ENCODE measurements around the gene ZHX3. TPM values are rescaled to one million over a fixed set of nuclear protein-coding genes. Genes with fewer than 3 reads are reported as not detected.
A peak's percentile ranks its signal among the peaks of the same experiment; 100 is the strongest.

The ZHX3 gene
- total RNA-seq, 4 donors from 2014 or later = 19.2 to 32.9 (median 31.4) TPM

- Histone ChIP-seq H3K27ac (no peak overlapping the region), H3K4me3 (no peak overlapping the region), H3K9me3 (no peaks in the 10 kb centered on the region), H3K27me3 (no peaks in the 10 kb centered on the region), H3K36me3 (no peaks in the 10 kb centered on the region), H3K4me1 (peaks cover 9% of the 10 kb centered on the region)
- no peak for DNase-seq (ENCODE audit: low spot score in 2 of 2)
- TF ChIP-seq POLR2A (IDR thresholded peaks at IDR 0.05) (no peak), EP300 (IDR thresholded peaks at IDR 0.05) (no peak), POLR2AphosphoS5 (IDR thresholded peaks at IDR 0.05) (no peak)
- TF ChIP-seq, protein P1, sequence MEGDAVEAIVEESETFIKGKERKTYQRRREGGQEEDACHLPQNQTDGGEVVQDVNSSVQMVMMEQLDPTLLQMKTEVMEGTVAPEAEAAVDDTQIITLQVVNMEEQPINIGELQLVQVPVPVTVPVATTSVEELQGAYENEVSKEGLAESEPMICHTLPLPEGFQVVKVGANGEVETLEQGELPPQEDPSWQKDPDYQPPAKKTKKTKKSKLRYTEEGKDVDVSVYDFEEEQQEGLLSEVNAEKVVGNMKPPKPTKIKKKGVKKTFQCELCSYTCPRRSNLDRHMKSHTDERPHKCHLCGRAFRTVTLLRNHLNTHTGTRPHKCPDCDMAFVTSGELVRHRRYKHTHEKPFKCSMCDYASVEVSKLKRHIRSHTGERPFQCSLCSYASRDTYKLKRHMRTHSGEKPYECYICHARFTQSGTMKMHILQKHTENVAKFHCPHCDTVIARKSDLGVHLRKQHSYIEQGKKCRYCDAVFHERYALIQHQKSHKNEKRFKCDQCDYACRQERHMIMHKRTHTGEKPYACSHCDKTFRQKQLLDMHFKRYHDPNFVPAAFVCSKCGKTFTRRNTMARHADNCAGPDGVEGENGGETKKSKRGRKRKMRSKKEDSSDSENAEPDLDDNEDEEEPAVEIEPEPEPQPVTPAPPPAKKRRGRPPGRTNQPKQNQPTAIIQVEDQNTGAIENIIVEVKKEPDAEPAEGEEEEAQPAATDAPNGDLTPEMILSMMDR (IDR thresholded peaks at IDR 0.05) = no peak
Observed at GRCh38 chr20:41259309-41259708, 58.2 kb downstream of the ZHX3 start.

GRCh38 chr20:41258474-41258873, 59.1 kb downstream of the ZHX3 start:
- H3K27ac ChIP-seq = no peak overlapping the region
- TF ChIP-seq POLR2AphosphoS5 (IDR thresholded peaks at IDR 0.05) = no peak
- no peak for TF ChIP-seq EP300 (IDR thresholded peaks at IDR 0.05)
- TF ChIP-seq, protein P1 (IDR thresholded peaks at IDR 0.05) = no peak
- TF ChIP-seq POLR2A (IDR thresholded peaks at IDR 0.05) = no peak
- 84% methylated on average over 3 of the region's 3 CpGs for WGBS
- no peaks in the 10 kb centered on the region for H3K9me3 ChIP-seq
- H3K27me3 ChIP-seq = no peaks in the 10 kb centered on the region
- no peak overlapping the region for H3K4me3 ChIP-seq
- H3K36me3 ChIP-seq = no peaks in the 10 kb centered on the region
- no peak for DNase-seq (ENCODE audit: low spot score in 2 of 2)
- peaks cover 9% of the 10 kb centered on the region for H3K4me1 ChIP-seq

DNA sequence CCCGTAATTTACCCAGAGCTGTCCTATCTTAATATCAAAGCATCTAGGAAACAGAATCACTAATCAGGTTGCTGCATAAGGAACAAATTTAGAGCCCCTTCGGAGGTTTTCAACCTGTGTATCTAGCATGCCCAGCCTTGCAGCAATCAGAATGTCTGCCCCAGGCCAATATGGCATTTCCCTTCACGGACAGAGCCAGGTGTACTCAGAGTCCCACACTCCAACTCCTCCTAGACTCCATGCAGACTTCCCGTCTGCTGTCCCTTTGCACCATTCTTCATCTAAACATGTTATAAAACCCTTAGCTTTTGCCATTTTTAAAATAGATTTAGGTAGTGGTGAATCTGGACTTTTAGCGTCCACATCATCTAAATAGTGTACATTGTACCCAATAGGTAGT, 61.0 kb downstream of the ZHX3 start:
- DNase-seq (ENCODE audit: low spot score in 2 of 2) = no peak
- Histone ChIP-seq H3K27me3 (no peaks in the 10 kb centered on the region), H3K27ac (no peak overlapping the region), H3K4me3 (no peak overlapping the region), H3K4me1 (peaks cover 3% of the 10 kb centered on the region), H3K9me3 (no peaks in the 10 kb centered on the region), H3K36me3 (no peaks in the 10 kb centered on the region)
- 74% methylated on average over 5 of the region's 5 CpGs for WGBS
- TF ChIP-seq, protein P1 (IDR thresholded peaks at IDR 0.05) = no peak
- no peak for TF ChIP-seq POLR2AphosphoS5 (IDR thresholded peaks at IDR 0.05)

DNA sequence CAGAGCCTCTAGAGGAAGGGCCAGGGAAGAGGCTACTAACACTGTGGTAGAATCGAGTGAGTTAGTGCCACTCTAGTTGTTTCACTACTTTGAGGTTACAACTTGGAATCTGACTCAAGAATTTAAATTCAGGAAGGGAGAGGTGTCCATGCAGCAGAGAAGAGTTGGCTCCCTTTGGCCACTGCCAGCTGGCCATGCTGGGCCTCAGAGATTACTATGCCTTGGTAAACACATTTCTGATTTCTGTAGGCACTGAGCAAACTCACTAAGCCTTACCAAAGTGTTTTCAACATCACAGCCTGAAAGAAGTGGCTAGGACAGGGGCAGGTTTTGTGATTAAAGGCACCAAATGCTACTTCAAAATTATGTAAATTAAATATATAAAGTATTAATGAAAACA, 61.9 kb downstream of the ZHX3 start:
- DNase-seq (ENCODE audit: low spot score in 2 of 2) = no peak
- Histone ChIP-seq H3K9me3 (no peaks in the 10 kb centered on the region), H3K4me1 (peaks cover 5% of the 10 kb centered on the region), H3K4me3 (no peak overlapping the region), H3K36me3 (no peaks in the 10 kb centered on the region), H3K27ac (no peak overlapping the region), H3K27me3 (no peaks in the 10 kb centered on the region)
- 92% methylated on average over 1 of the region's 1 CpG for WGBS
- TF ChIP-seq, protein P1 (IDR thresholded peaks at IDR 0.05) = no peak
- TF ChIP-seq POLR2AphosphoS5 (IDR thresholded peaks at IDR 0.05) = no peak
- no peak for TF ChIP-seq EP300 (IDR thresholded peaks at IDR 0.05)
- TF ChIP-seq POLR2A (IDR thresholded peaks at IDR 0.05) = no peak

- WGBS = 41% methylated on average over 9 of the region's 9 CpGs
- no peak for TF ChIP-seq POLR2A (IDR thresholded peaks at IDR 0.05)
- peak in 2 of 3 donors; percentile 17 to 70 for TF ChIP-seq POLR2AphosphoS5 (IDR thresholded peaks at IDR 0.05)
- TF ChIP-seq EP300 (IDR thresholded peaks at IDR 0.05) = peak; percentile 20
- TF ChIP-seq, protein P1 (IDR thresholded peaks at IDR 0.05) = peak in 1 of 2 donors; percentile 10
- H3K27me3 ChIP-seq = no peaks in the 10 kb centered on the region
- DNase-seq (ENCODE audit: low spot score in 2 of 2) = peak; percentile 83 to 86
- H3K4me1 ChIP-seq = peaks cover 60% of the 10 kb centered on the region
- H3K36me3 ChIP-seq = no peaks in the 10 kb centered on the region
- peak overlapping the region; percentile 92 for H3K27ac ChIP-seq
- no peaks in the 10 kb centered on the region for H3K9me3 ChIP-seq
- H3K4me3 ChIP-seq = no peak overlapping the region
Observed at GRCh38 chr20:41249411-41250281, 67.9 kb downstream of the ZHX3 start.

All from suprapubic skin (tissue), 4 donors.